Measurements from ENCODE around the gene KDM8. TPM values are rescaled to one million over a fixed set of nuclear protein-coding genes. Genes with fewer than 3 reads are reported as not detected.

KDM8 gene
- total and polyA plus RNA-seq, 9 of the 15 experiments (the other 6 are each of a cell fraction or from before 2014, with no cell fraction given), result 0.61 to 9.1 (median 5.4) TPM

DNA sequence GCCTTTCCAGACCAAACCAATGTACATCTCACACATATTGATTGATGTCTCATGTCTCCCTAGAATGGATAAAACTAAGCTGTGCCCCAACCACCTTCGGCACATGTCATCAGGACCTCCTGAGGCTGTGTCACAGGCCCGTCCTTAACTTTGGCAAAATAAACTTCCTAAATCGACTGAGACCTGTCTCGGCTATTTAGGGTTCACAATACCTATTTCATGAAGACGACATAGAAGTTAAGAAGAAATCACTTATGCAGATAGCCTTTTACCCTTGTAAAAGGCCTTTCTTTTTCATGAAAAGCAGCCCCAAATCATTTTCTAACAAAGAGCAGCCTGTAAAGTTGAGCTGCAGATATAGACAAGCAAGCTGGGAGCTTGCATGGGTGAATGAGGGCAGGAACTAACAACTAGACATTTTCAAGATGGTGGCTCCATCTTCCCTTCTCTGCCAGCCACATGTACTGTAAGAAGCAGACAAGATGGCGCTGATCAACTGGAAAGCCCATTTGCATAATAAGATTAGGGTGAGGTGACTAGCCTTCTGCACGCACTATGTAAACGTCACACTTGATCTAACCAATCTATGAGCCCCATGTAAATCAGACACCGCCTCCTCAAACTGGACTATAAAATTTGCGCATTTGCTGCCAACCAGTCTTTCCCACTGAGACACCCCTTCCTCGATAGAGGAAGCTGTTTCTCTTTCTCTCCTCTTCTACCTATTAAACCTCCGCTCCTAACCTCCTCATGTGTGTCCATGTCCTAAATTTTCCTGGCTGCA, 4.7 kb upstream of the KDM8 start (continued):
- TF ChIP-seq, protein P1, sequence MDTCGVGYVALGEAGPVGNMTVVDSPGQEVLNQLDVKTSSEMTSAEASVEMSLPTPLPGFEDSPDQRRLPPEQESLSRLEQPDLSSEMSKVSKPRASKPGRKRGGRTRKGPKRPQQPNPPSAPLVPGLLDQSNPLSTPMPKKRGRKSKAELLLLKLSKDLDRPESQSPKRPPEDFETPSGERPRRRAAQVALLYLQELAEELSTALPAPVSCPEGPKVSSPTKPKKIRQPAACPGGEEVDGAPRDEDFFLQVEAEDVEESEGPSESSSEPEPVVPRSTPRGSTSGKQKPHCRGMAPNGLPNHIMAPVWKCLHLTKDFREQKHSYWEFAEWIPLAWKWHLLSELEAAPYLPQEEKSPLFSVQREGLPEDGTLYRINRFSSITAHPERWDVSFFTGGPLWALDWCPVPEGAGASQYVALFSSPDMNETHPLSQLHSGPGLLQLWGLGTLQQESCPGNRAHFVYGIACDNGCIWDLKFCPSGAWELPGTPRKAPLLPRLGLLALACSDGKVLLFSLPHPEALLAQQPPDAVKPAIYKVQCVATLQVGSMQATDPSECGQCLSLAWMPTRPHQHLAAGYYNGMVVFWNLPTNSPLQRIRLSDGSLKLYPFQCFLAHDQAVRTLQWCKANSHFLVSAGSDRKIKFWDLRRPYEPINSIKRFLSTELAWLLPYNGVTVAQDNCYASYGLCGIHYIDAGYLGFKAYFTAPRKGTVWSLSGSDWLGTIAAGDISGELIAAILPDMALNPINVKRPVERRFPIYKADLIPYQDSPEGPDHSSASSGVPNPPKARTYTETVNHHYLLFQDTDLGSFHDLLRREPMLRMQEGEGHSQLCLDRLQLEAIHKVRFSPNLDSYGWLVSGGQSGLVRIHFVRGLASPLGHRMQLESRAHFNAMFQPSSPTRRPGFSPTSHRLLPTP (IDR thresholded peaks at IDR 0.05; ENCODE audit: borderline replicate concordance, extremely low read depth, insufficient read length), result no peak
- TF ChIP-seq FOSL1 (tag; conservative IDR thresholded peaks at IDR 0.05) (peak; percentile 46; the same call in 1 of the 2 replicates), BACH1 (tag; IDR thresholded peaks at IDR 0.05) (peak; percentile 72), ZNF232 (CRISPR knock-in tag; IDR thresholded peaks at IDR 0.05) (no peak), ZNF695 (CRISPR knock-in tag; IDR thresholded peaks at IDR 0.05) (no peak), PTTG1 (tag; IDR thresholded peaks at IDR 0.05; ENCODE audit: low read depth) (0 out of 2 replicates have a peak, but pooled peaks have one; percentile 11), ADNP (tag; IDR thresholded peaks at IDR 0.05) (no peak), MTA3 (IDR thresholded peaks at IDR 0.05; ENCODE audit: borderline replicate concordance) (peak; percentile 96), TAF7 (tag; IDR thresholded peaks at IDR 0.05) (peak; percentile 88), ZNF212 (CRISPR knock-in tag; IDR thresholded peaks at IDR 0.05) (no peak), SREBF1 (IDR thresholded peaks at IDR 0.05; ENCODE audit: borderline replicate concordance, low read depth, low read length) (no peak), CREB1 (IDR thresholded peaks at IDR 0.05) (peak; percentile 61), CREB1 (CRISPR knock-in tag; IDR thresholded peaks at IDR 0.05) (peak; percentile 59; the same call in 1 of the 2 replicates)
- TF ChIP-seq, protein P2, sequence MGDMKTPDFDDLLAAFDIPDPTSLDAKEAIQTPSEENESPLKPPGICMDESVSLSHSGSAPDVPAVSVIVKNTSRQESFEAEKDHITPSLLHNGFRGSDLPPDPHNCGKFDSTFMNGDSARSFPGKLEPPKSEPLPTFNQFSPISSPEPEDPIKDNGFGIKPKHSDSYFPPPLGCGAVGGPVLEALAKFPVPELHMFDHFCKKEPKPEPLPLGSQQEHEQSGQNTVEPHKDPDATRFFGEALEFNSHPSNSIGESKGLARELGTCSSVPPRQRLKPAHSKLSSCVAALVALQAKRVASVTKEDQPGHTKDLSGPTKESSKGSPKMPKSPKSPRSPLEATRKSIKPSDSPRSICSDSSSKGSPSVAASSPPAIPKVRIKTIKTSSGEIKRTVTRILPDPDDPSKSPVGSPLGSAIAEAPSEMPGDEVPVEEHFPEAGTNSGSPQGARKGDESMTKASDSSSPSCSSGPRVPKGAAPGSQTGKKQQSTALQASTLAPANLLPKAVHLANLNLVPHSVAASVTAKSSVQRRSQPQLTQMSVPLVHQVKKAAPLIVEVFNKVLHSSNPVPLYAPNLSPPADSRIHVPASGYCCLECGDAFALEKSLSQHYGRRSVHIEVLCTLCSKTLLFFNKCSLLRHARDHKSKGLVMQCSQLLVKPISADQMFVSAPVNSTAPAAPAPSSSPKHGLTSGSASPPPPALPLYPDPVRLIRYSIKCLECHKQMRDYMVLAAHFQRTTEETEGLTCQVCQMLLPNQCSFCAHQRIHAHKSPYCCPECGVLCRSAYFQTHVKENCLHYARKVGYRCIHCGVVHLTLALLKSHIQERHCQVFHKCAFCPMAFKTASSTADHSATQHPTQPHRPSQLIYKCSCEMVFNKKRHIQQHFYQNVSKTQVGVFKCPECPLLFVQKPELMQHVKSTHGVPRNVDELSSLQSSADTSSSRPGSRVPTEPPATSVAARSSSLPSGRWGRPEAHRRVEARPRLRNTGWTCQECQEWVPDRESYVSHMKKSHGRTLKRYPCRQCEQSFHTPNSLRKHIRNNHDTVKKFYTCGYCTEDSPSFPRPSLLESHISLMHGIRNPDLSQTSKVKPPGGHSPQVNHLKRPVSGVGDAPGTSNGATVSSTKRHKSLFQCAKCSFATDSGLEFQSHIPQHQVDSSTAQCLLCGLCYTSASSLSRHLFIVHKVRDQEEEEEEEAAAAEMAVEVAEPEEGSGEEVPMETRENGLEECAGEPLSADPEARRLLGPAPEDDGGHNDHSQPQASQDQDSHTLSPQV (IDR thresholded peaks at IDR 0.05), result peak; percentile 64
- TF ChIP-seq, protein P3, sequence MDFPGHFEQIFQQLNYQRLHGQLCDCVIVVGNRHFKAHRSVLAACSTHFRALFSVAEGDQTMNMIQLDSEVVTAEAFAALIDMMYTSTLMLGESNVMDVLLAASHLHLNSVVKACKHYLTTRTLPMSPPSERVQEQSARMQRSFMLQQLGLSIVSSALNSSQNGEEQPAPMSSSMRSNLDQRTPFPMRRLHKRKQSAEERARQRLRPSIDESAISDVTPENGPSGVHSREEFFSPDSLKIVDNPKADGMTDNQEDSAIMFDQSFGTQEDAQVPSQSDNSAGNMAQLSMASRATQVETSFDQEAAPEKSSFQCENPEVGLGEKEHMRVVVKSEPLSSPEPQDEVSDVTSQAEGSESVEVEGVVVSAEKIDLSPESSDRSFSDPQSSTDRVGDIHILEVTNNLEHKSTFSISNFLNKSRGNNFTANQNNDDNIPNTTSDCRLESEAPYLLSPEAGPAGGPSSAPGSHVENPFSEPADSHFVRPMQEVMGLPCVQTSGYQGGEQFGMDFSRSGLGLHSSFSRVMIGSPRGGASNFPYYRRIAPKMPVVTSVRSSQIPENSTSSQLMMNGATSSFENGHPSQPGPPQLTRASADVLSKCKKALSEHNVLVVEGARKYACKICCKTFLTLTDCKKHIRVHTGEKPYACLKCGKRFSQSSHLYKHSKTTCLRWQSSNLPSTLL (IDR thresholded peaks at IDR 0.05), result no peak
- TF ChIP-seq, protein P4, sequence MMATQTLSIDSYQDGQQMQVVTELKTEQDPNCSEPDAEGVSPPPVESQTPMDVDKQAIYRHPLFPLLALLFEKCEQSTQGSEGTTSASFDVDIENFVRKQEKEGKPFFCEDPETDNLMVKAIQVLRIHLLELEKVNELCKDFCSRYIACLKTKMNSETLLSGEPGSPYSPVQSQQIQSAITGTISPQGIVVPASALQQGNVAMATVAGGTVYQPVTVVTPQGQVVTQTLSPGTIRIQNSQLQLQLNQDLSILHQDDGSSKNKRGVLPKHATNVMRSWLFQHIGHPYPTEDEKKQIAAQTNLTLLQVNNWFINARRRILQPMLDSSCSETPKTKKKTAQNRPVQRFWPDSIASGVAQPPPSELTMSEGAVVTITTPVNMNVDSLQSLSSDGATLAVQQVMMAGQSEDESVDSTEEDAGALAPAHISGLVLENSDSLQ (IDR thresholded peaks at IDR 0.05), result peak; percentile 60
- TF ChIP-seq, protein P5, sequence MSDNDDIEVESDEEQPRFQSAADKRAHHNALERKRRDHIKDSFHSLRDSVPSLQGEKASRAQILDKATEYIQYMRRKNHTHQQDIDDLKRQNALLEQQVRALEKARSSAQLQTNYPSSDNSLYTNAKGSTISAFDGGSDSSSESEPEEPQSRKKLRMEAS (CRISPR knock-in tag; IDR thresholded peaks at IDR 0.05), result peak; percentile 62; the same call in 1 of the 2 replicates

Data from K562 (cell line).